VCaP (cell line): Measurements from ENCODE around the gene IL17D.

Source experiments
- H3K27ac ChIP-seq: fragments of 450-650 bp; 2 replicates; pipeline ENCODE4 v1.5.1; 2017
- TF ChIP-seq, protein P1 (sequence below): fragments of 450-650 bp; conservative IDR thresholded peaks from 2 replicates; pipeline ENCODE4 v1.5.1; 2017; ENCODE audit warnings: mild to moderate bottlenecking, moderate library complexity

Gene IL17D

DNA sequence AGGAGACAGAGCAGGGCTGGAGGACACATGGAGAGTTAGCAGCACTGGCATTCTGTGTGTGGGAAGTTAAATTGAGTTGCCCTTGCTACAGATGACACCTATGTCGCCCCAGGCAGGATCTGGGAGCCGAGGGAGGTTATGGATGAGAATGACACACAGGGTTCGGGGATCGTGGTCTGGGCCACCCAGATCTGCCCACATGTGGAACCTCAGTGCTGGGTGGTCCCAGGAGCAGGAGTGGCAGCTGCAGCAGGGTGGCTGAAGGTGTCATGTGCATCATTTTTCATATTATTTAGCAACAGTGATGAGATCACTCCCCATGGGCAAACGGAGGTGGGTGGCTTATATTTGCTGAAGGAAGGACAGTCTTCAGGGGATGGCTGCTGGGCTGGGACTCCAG lies 3.2 kb downstream of the IL17D start:
- TF ChIP-seq, protein P1, sequence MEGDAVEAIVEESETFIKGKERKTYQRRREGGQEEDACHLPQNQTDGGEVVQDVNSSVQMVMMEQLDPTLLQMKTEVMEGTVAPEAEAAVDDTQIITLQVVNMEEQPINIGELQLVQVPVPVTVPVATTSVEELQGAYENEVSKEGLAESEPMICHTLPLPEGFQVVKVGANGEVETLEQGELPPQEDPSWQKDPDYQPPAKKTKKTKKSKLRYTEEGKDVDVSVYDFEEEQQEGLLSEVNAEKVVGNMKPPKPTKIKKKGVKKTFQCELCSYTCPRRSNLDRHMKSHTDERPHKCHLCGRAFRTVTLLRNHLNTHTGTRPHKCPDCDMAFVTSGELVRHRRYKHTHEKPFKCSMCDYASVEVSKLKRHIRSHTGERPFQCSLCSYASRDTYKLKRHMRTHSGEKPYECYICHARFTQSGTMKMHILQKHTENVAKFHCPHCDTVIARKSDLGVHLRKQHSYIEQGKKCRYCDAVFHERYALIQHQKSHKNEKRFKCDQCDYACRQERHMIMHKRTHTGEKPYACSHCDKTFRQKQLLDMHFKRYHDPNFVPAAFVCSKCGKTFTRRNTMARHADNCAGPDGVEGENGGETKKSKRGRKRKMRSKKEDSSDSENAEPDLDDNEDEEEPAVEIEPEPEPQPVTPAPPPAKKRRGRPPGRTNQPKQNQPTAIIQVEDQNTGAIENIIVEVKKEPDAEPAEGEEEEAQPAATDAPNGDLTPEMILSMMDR = no peak
- H3K27ac ChIP-seq = no peak overlapping the region

- TF ChIP-seq, protein P1 = no peak
- H3K27ac ChIP-seq = no peak overlapping the region
Observed at GRCh38 chr13:20708216-20708615, 4.7 kb downstream of the IL17D start.

- H3K27ac ChIP-seq = no peak overlapping the region
- TF ChIP-seq, protein P1 = no peak
Observed at GRCh38 chr13:20709369-20709768, 5.9 kb downstream of the IL17D start.

DNA sequence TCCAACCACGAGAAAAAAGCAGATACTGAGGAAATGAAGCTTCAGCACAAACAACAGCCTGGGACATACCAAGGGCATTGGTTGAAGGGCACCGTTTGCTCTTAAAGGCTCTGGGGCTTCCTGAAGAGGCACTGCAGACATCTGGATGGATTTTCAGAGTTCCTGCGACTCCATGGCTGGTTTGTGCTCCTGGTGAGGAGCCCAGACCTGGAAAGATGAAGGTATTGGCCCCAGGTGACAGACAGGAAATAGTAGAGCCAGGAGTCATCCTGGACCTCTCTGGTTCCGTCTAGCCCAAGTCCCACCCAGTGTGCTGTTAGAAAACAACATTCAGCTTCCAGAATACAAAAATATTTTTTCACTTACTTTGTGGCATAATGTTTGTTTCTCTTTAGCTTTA lies 6.3 kb downstream of the IL17D start:
- no peak overlapping the region for H3K27ac ChIP-seq
- TF ChIP-seq, protein P1 = no peak

DNA sequence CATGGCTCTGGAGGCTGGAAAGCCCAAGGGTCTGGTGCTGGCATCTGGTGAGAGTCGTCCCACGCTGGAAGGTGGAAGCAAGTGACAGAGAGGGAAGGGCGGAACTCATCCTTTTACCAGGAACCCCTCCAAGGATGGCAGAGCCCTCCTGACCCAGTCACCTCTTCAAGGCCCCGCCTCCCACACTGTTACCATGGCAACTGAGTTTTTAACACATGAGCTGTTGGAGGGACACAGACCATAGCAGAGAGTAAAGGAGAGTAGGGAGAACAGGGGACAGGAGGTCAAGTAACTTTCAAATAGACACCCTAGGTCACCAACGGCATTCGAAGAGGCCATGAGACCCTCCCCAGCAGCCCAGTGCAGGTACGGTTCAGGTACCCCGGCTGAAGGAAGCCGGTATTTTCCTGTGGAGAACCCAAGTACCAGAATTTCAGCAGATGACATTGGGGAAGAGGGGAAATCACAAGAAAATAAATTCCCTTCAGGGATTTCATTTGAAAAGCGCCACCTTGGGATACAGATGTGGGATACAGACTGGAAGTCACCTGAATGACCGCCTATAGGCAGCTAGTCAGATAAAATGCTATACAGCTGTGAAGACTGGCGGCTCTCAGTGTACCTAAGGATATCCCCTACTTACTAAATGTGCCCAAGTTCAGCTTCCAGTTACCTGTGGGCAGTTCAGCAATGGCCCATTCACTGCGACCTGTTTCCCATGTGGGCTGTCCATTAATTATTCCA lies 8.0 kb downstream of the IL17D start:
- TF ChIP-seq, protein P1 = no peak

DNA sequence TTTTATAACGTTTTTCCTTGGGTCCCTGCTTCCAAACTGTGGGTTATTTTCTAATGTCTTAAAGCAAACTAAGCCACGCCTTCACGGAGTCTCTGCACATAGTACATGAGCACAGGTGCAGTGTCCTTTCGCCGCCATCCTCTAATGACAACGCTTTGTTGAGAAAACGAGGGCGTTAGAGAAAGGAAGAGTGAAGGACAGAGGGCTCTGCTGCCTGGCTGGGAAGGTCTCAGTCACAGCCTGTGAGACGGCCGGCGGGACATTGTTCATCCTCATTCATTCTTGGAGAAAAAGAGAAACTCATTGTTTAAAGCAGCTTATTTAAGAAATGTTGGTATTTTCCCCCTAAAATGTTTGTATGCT lies 9.5 kb downstream of the IL17D start:
- TF ChIP-seq, protein P1 = 0 out of 2 replicates have a peak, but pooled peaks have one; percentile 24
- no peak overlapping the region for H3K27ac ChIP-seq

More for the DNA sequence above, 8.0 kb downstream of the IL17D start:
- H3K27ac ChIP-seq = no peak overlapping the region

DNA sequence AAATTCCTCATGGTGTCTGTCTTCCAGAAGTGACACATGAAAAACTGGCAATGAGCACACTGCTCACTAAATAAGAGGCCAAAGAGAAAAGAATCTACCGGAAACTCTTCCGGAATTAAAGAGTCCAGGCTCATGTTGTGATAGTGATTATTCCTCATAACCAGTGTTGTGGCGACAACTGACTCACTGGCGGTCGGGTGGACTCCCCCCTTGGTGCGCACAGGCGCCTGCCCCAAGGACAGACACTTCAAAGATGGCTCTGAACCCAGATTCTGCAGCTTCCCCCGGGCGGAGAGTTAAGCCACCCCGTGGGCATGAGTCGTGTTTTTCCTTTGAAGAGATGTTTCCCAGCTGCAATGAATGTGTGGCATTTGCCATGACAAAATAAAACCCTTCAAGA lies 10.3 kb downstream of the IL17D start:
- TF ChIP-seq, protein P1 = no peak
- no peak overlapping the region for H3K27ac ChIP-seq
